Metanephros (tissue), 1 donor: ENCODE results near the gene BORCS6. TPM values are rescaled to one million over a fixed set of nuclear protein-coding genes. Genes with fewer than 3 reads are reported as not detected.

Experiments
- total RNA-seq: library from RNA; depleted of rRNA; stranded (reverse); fragments of >200 nt; gene quantifications from one replicate; pipeline ENCODE4 v1.2.3, GENCODE V29; 2014

The BORCS6 gene
- total RNA-seq: 9.8 TPM

GRCh38 chr17:8189711-8190477 is at the start of gene BORCS6:
TSS of gene BORCS6 (minus strand) at chr17:8190180. CDS start at chr17:8190140, 40 bp downstream.

GRCh38 chr17:8209907-8210760 is 20.2 kb upstream of the BORCS6 start, which contains the start of gene AURKB:
TSS of gene AURKB (minus strand) at chr17:8210575. CDS start at chr17:8210224, 351 bp downstream.

GRCh38 chr17:8176197-8176940 is 13.6 kb downstream of the BORCS6 start, which contains the start of gene TMEM107:
TSS of gene TMEM107 (minus strand) at chr17:8176380. CDS start at chr17:8176286, 94 bp downstream.

GRCh38 chr17:8162233-8162996 is 27.6 kb downstream of the BORCS6 start, which contains the start of gene VAMP2:
TSS of gene VAMP2 (minus strand) at chr17:8162948. CDS start at chr17:8162879, 69 bp downstream.

GRCh38 chr17:8152112-8152775 is 37.7 kb downstream of the BORCS6 start, which contains the start of gene PER1:
TSS of gene PER1 (minus strand) at chr17:8152404. CDS start at chr17:8150706, 1,698 bp downstream.

Other genes with a start within 250 kb of the BORCS6 start
- 0.23 TPM for gene GUCY2D, start 187.6 kb downstream of the BORCS6 start, total RNA-seq
- gene ALOX15B, start 151.1 kb downstream of the BORCS6 start, total RNA-seq: 0.99 TPM
- gene ALOX12B, start 102.5 kb downstream of the BORCS6 start, total RNA-seq: 0.41 TPM
- gene ALOXE3, start 71.7 kb downstream of the BORCS6 start, total RNA-seq: not detected
- not detected for gene HES7, start 66.1 kb downstream of the BORCS6 start, total RNA-seq
- gene PER1, start 37.8 kb downstream of the BORCS6 start, total RNA-seq: 99.8 TPM
- 45.4 TPM for gene VAMP2, start 27.2 kb downstream of the BORCS6 start, total RNA-seq
- gene TMEM107, start 13.8 kb downstream of the BORCS6 start, total RNA-seq: 31.2 TPM
- gene AURKB, start 20.4 kb upstream of the BORCS6 start, total RNA-seq: 23.1 TPM
- gene CTC1, start 57.9 kb upstream of the BORCS6 start, total RNA-seq: 18.3 TPM
- gene PFAS, start 59.1 kb upstream of the BORCS6 start, total RNA-seq: 44.3 TPM
- gene RANGRF, start 98.5 kb upstream of the BORCS6 start, total RNA-seq: 13.3 TPM
- gene SLC25A35, start 105.2 kb upstream of the BORCS6 start, total RNA-seq: 4.8 TPM
- gene ARHGEF15, start 120.1 kb upstream of the BORCS6 start, total RNA-seq: 10.9 TPM
- gene ODF4, start 149.7 kb upstream of the BORCS6 start, total RNA-seq: not detected
- 2,001 TPM for gene RPL26, start 193.0 kb upstream of the BORCS6 start, total RNA-seq
- not detected for gene RNF222, start 207.6 kb upstream of the BORCS6 start, total RNA-seq
- gene NDEL1, start 245.7 kb upstream of the BORCS6 start, total RNA-seq: 40.8 TPM